ENCODE results near the gene PPP6R2. TPM values are rescaled to one million over a fixed set of nuclear protein-coding genes. Genes with fewer than 3 reads are reported as not detected.

The PPP6R2 gene
- total RNA-seq, 1 donor from 2014 or later = 65.4 TPM

Other genes starting within 250 kb of the PPP6R2 start
- 10.6 TPM for gene PANX2, start 172.6 kb upstream of the PPP6R2 start, total RNA-seq
- gene TRABD, start 157.4 kb upstream of the PPP6R2 start, total RNA-seq = 25.9 TPM
- 85.2 TPM for gene SELENOO, start 142.3 kb upstream of the PPP6R2 start, total RNA-seq
- 21.3 TPM for gene TUBGCP6, start 98.3 kb upstream of the PPP6R2 start, total RNA-seq
- gene HDAC10, start 92.1 kb upstream of the PPP6R2 start, total RNA-seq = 33.3 TPM
- gene MAPK12, start 81.6 kb upstream of the PPP6R2 start, total RNA-seq = 5.0 TPM
- 8.2 TPM for gene MAPK11, start 72.9 kb upstream of the PPP6R2 start, total RNA-seq
- 187 TPM for gene PLXNB2, start 35.7 kb upstream of the PPP6R2 start, total RNA-seq
- gene DENND6B, start 16.3 kb upstream of the PPP6R2 start, total RNA-seq = 1.8 TPM
- gene SBF1, start 131.7 kb downstream of the PPP6R2 start, total RNA-seq = 31.2 TPM
- 1.3 TPM for gene ADM2, start 138.2 kb downstream of the PPP6R2 start, total RNA-seq
- not detected for gene MIOX, start 143.5 kb downstream of the PPP6R2 start, total RNA-seq
- 50.2 TPM for gene LMF2, start 164.4 kb downstream of the PPP6R2 start, total RNA-seq
- 18.8 TPM for gene NCAPH2, start 164.9 kb downstream of the PPP6R2 start, total RNA-seq
- gene SCO2, start 182.3 kb downstream of the PPP6R2 start, total RNA-seq = not detected
- 80.0 TPM for gene TYMP, start 186.7 kb downstream of the PPP6R2 start, total RNA-seq
- 0.05 TPM for gene KLHDC7B, start 202.6 kb downstream of the PPP6R2 start, total RNA-seq
- 0.45 TPM for gene SYCE3, start 219.6 kb downstream of the PPP6R2 start, total RNA-seq
- 24.7 TPM for gene CPT1B, start 235.1 kb downstream of the PPP6R2 start, total RNA-seq
- 32.6 TPM for gene CHKB, start 239.5 kb downstream of the PPP6R2 start, total RNA-seq

Data from left lobe of liver (tissue), 1 donor.